GM21786 (cell line): Measurements from ENCODE around the gene EGFR.

Source experiments
- ATAC-seq: cut with Tn5 transposase; IDR thresholded peaks from one replicate; pipeline ENCODE4 v1.9.1; 2021; ENCODE audit not compliant: unreplicated experiment

Gene EGFR

DNA sequence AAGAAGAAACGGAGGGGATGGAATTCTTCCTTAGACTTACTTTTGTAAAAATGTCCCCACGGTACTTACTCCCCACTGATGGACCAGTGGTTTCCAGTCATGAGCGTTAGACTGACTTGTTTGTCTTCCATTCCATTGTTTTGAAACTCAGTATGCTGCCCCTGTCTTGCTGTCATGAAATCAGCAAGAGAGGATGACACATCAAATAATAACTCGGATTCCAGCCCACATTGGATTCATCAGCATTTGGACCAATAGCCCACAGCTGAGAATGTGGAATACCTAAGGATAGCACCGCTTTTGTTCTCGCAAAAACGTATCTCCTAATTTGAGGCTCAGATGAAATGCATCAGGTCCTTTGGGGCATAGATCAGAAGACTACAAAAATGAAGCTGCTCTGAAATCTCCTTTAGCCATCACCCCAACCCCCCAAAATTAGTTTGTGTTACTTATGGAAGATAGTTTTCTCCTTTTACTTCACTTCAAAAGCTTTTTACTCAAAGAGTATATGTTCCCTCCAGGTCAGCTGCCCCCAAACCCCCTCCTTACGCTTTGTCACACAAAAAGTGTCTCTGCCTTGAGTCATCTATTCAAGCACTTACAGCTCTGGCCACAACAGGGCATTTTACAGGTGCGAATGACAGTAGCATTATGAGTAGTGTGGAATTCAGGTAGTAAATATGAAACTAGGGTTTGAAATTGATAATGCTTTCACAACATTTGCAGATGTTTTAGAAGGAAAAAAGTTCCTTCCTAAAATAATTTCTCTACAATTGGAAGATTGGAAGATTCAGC, 187.6 kb downstream of the EGFR start:
- no peak for ATAC-seq

GRCh38 chr7:55207436-55208125, 188.8 kb downstream of the EGFR start:
- no peak for ATAC-seq

- no peak for ATAC-seq
Measured at GRCh38 chr7:55209366-55209765, 190.5 kb downstream of the EGFR start.

GRCh38 chr7:55210176-55210575, 191.4 kb downstream of the EGFR start:
- ATAC-seq = no peak

GRCh38 chr7:55210716-55211115, 191.9 kb downstream of the EGFR start:
- no peak for ATAC-seq

- no peak for ATAC-seq
Measured at GRCh38 chr7:55211726-55212125, 192.9 kb downstream of the EGFR start.

DNA sequence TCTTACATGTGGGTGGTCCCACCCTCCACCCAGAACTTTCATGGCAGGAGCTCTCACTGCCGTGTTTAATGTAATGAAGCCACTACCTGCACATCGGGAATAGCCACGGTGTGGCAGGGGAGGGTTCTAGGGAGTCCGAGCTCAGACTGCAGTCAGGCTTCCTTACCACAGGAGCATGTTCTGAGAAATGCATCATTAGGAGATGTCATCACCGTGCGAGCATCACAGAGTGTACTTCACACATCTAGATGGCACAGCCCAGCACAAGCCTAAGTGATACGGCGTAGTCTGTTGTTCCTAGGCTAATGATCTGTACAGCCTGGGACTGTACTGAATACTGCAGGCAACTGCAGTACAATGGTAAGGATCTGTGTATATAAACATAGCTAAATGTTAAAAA, 193.4 kb downstream of the EGFR start:
- no peak for ATAC-seq

DNA sequence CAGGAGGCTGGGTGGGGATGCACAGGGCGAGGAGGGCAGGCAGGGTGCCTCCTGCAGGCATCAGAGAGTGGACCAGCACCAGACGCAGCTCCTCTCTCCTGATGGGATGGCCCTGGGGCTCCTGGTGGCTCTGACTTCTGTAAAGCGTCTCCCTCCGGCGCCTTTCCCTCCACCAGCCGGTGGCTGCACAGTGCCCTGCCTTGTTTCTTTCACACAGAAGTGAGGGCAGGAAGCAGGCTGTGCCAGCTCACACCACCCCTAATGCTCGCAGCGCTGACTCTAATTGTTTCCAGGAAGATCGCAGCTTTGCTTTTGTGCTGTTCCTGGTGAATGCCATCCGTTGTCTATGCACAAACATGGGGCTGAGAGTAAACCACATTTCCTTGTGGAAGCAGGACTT, 194.0 kb downstream of the EGFR start:
- ATAC-seq = no peak

DNA sequence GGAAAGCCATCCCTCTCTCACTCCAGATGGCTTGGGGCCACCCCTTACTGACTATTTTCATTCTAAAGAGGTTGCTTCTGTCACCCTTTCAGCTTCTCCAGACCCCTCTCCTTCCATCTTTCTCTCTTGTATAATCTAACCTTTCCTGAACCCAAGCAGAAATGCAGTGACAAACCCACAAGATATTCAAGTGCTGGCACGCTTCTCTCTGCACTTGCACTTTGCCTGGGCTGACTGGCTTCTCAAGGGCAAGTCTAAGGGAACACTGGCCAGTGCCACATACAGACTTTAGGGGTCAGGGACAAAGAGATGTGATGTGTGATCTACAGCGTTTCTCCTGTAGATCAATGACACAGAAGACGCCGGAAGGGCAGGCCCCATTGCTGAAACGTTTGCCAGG, 195.9 kb downstream of the EGFR start:
- ATAC-seq = no peak

GRCh38 chr7:55223023-55223422, 204.2 kb downstream of the EGFR start:
- ATAC-seq = no peak

- no peak for ATAC-seq
Measured at GRCh38 chr7:55224111-55224510, 205.3 kb downstream of the EGFR start.

DNA sequence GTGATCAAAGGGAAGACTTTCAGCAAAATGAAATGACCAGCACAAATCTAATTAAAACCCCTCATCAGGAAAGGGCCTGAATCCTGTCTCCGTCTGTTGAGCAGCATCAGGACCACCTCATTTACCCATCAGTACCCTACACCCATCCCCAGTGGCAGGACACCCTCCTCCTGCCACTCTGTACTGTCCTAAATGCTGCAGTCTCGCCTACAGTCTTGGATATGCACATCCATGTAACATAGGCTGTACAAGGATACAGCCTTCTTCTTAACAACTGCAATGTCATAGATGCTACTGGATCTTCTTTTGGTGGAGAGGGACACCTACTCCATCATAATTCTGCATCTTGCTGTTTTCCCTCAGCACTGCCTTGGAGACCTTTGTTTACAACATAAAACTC, 206.0 kb downstream of the EGFR start:
- no peak for ATAC-seq

- no peak for ATAC-seq
Measured at GRCh38 chr7:55230014-55230413, 211.2 kb downstream of the EGFR start.

GRCh38 chr7:55231736-55232280, 213.0 kb downstream of the EGFR start:
- ATAC-seq = no peak

- ATAC-seq = no peak
Measured at GRCh38 chr7:55233001-55233400, 214.2 kb downstream of the EGFR start.

DNA sequence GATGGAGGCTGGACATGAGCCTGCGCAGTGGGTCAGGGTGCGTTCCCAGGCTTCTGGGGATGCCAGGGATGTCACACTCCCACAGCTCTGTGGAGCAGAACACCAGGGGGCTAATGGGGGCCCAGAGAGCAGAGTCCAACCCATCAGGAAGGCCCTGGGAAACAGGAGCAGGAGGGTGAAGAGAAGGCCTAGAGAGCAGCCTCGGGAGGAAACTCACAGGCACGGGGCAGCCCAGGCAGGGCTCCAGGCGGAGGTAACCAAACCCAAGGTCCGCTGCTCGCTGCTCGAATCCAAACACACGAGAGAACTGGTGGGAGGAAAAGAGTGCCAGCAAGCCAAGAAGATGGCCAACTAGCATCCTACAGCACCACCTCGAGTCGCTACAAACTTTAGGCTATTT, 215.6 kb downstream of the EGFR start:
- no peak for ATAC-seq

- ATAC-seq = no peak
Measured at GRCh38 chr7:55235115-55235514, 216.3 kb downstream of the EGFR start.

- no peak for ATAC-seq
Measured at GRCh38 chr7:55235801-55236200, 217.0 kb downstream of the EGFR start.

GRCh38 chr7:55236476-55236875, 217.7 kb downstream of the EGFR start:
- no peak for ATAC-seq

DNA sequence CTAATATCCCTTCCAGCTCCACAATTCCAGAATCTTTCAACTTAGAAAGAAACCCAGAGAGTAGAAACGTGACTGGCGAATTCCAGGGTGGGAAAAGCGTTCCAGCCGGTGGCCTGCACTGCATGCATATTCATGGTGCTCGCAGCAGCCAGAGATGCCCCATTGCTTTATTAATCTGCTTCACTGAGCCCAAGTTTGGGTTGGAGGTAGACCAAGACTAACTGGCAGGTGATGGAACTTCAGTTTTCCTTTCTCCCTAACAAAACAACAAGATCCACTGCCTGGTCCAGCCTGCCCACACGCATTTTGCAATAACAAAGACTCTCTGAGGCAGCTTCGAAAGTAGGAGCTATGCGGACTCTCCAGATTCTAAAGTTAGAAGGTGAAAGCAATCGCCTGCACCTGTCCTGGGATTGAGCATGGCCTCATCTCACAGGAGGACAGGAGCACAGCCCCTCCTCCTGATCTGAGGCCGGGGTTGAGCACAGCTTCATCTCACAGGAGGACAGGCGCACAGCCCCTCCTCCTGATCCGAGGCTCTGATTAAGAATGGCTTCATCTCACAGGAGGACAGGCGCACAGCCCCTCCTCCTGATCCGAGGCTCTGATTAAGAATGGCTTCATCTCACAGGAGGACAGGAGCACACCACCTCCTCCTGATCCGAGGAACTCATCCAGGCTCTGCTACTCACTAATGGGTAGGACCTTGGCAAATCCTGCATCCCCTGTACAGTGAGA, 218.5 kb downstream of the EGFR start:
- ATAC-seq = no peak

DNA sequence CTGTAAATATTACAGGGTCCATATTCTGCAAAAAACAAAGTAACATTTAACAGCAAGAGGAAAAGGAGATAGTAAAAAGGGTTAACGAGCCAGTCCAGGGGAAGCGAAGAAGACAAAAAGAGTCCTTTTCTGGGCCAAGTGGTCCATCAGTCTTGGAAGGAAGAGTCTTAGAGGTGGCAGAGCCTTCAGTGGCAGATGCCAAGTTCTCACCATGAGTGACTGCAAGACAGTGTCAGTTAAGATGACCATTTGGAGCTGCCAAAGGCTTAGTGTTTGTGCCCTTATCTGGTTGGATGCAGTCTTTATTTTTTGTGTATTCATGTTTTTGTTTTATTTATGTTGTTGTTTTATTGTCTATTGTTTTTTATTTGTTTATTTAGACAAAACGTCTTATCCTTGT, 220.6 kb downstream of the EGFR start:
- ATAC-seq = no peak
